Fibroblast of pulmonary artery (primary cell): ENCODE data around the gene MVP.

ENCODE experiments used
- DNase-seq: peaks from one replicate; pipeline ENCODE4 v3.0.0-alpha.2; 2010; ENCODE audit warnings: low read depth
- H3K4me3 ChIP-seq: replicated peaks from 2 replicates; pipeline ENCODE4 v1.5.1; 2011; ENCODE audit warnings: low read depth, mild to moderate bottlenecking, control low read depth, low read length, moderate library complexity
- CTCF ChIP-seq: IDR thresholded peaks from 2 replicates; pipeline ENCODE4 v1.5.1; 2011; ENCODE audit warnings: mild to moderate bottlenecking, control low read depth, low read length, inconsistent platforms; ENCODE audit errors: missing control alignments

Gene MVP

GRCh38 chr16:29854520-29855100 lies 34.3 kb downstream of the MVP start:
- DNase-seq, result no peak
- H3K4me3 ChIP-seq, result no peak overlapping the region
- no peak for TF ChIP-seq CTCF

GRCh38 chr16:29857133-29857760 lies 37.0 kb downstream of the MVP start:
- DNase-seq, result peak; percentile 13
- H3K4me3 ChIP-seq, result no peak overlapping the region
- no peak for TF ChIP-seq CTCF

DNA sequence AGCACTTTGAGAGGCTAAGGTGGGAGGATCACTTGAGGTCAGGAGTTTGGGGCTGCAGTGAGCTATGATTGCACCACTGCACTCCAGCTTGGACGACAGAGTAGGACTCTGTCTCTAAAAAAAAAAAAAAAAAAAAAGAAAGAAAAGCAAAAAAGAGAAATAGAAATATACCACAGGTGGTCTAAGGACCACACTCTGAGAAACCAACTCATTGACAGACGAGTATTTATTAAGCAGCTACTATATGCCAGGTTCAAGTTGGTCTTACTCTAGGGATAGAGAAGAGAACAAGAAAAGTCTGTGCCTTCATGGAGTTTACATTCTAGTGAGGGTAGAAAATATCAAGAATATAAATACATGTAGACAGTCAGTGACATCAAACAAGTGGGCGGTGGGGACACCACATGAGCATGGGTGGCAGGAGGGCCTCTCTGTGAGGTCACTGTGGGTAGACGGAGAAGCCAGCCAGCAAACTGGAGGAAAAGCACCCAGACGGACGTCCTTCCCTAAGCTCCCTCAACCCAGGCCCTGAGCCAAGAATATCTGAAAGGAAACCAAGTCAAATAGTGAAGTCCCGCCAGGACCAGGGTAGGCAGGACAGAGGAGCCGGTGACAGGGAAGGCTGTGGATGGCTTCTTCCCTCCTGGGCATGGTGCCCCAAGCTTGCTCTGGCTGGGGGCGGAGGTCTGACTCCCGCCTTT lies 38.0 kb downstream of the MVP start:
- no peak for TF ChIP-seq CTCF
- DNase-seq, result no peak

GRCh38 chr16:29858974-29859373 lies 38.7 kb downstream of the MVP start:
- TF ChIP-seq CTCF, result no peak
- no peak overlapping the region for H3K4me3 ChIP-seq

More for the DNA sequence above, 38.0 kb downstream of the MVP start:
- H3K4me3 ChIP-seq, result no peak overlapping the region

GRCh38 chr16:29860218-29860617 lies 40.0 kb downstream of the MVP start:
- H3K4me3 ChIP-seq, result no peak overlapping the region
- no peak for TF ChIP-seq CTCF
- no peak for DNase-seq

More at GRCh38 chr16:29858974-29859373, 38.7 kb downstream of the MVP start:
- DNase-seq, result no peak

DNA sequence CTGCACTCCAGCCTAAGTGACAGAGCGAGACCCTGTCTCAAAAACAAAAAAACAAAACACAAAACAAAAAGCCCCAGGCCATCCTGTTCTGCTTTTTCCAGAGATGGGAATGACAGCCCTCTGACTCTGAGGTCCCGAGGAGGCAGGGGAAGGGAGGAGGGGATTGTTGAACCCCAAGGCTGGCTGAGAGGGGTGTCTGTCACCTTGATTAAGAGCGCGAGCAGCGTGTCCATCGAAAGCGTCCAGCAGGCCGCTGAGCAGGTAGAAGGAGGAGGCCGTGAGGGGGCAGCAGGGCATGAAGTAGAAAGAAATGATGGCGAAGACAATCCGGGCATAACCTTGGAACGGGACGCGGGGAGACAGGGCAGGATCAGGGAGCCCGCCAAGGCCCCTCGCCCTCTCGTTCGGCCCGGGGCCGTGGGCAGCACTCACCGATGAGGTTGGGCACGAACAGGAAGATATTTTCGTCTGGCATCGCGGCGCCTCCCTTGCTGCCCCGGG lies 42.2 kb downstream of the MVP start:
- DNase-seq, result peak; percentile 17
- TF ChIP-seq CTCF, result peak; percentile 18
- H3K4me3 ChIP-seq, result peak overlapping the region; percentile 85
